MM.1S (cell line): ENCODE measurements around the gene PIR.

Experiments
- DNase-seq: peaks from one replicate; pipeline ENCODE4 v3.0.0-alpha.2; 2015
- H2AFZ ChIP-seq: fragments of 300-600 bp; sonication (generic); 2 replicates; pipeline ENCODE4 v1.6.0; 2016; ENCODE audit warnings: antibody characterized with exemption, low read length
- H3F3A ChIP-seq: fragments of 300-600 bp; sonication (generic); 2 replicates; pipeline ENCODE4 v1.6.1; 2016; ENCODE audit warnings: mild to moderate bottlenecking, antibody characterized with exemption, low read length, moderate library complexity, mixed read lengths; ENCODE audit not compliant: insufficient read depth
- H3K27ac ChIP-seq: fragments of 300-600 bp; sonication (generic); 2 replicates; pipeline ENCODE4 v1.5.1; 2016; ENCODE audit warnings: mild to moderate bottlenecking, low read length
- H3K27me3 ChIP-seq: fragments of 300-600 bp; sonication (generic); replicated peaks from 2 replicates; pipeline ENCODE4 v1.6.0; 2016; ENCODE audit warnings: low read length; ENCODE audit not compliant: insufficient read depth
- H3K36me3 ChIP-seq: fragments of 300-600 bp; sonication (generic); replicated peaks from 2 replicates; pipeline ENCODE4 v1.6.1; 2016; ENCODE audit warnings: mild to moderate bottlenecking, low read length, mixed read lengths; ENCODE audit not compliant: insufficient read depth
- H3K4me1 ChIP-seq: fragments of 300-600 bp; sonication (generic); 2 replicates; pipeline ENCODE4 v1.6.1; 2016; ENCODE audit warnings: low read length, mixed read lengths
- H3K4me2 ChIP-seq: fragments of 300-600 bp; sonication (generic); 2 replicates; pipeline ENCODE4 v1.6.0; 2016; ENCODE audit warnings: low read depth, low read length
- H3K4me3 ChIP-seq: fragments of 300-600 bp; sonication (generic); 2 replicates; pipeline ENCODE4 v1.5.1; 2016; ENCODE audit warnings: low read length, mixed read lengths
- H3K79me2 ChIP-seq: fragments of 300-600 bp; sonication (generic); 2 replicates; pipeline ENCODE4 v1.6.1; 2016; ENCODE audit warnings: mixed run types, low read length, mixed read lengths
- H3K9ac ChIP-seq: fragments of 300-600 bp; sonication (generic); 2 replicates; pipeline ENCODE4 v1.6.1; 2016; ENCODE audit warnings: low read length, mixed read lengths
- H3K9me2 ChIP-seq: fragments of 300-600 bp; sonication (generic); replicated peaks from 2 replicates; pipeline ENCODE4 v1.6.1; 2016; ENCODE audit warnings: mild to moderate bottlenecking, low read length, mixed read lengths; ENCODE audit not compliant: insufficient read depth
- H3K9me3 ChIP-seq: fragments of 300-600 bp; sonication (generic); replicated peaks from 2 replicates; pipeline ENCODE4 v1.6.1; 2016; ENCODE audit warnings: mild to moderate bottlenecking, low read length, mixed read lengths; ENCODE audit not compliant: insufficient read depth
- H4K20me1 ChIP-seq: fragments of 300-600 bp; sonication (generic); 2 replicates; pipeline ENCODE4 v1.6.1; 2016; ENCODE audit warnings: mild to moderate bottlenecking, low read length, moderate library complexity, mixed read lengths; ENCODE audit not compliant: insufficient read depth
- EZH2 ChIP-seq: fragments of 300-600 bp; sonication (generic); optimal IDR thresholded peaks from 2 replicates; pipeline ENCODE3; 2017; ENCODE audit warnings: low read depth, mild to moderate bottlenecking, antibody characterized with exemption, low read length, mixed read lengths
- EZH2phosphoT487 ChIP-seq: fragments of 300-600 bp; sonication (generic); IDR thresholded peaks from 2 replicates; pipeline ENCODE4 v1.6.1; 2018; ENCODE audit warnings: antibody characterized with exemption, low read length
- TF ChIP-seq, protein P1 (sequence below): fragments of 300-600 bp; sonication (generic); IDR thresholded peaks from 2 replicates; pipeline ENCODE4 v1.5.1; 2016; ENCODE audit warnings: antibody characterized with exemption, low read length, mixed read lengths

The PIR gene

DNA sequence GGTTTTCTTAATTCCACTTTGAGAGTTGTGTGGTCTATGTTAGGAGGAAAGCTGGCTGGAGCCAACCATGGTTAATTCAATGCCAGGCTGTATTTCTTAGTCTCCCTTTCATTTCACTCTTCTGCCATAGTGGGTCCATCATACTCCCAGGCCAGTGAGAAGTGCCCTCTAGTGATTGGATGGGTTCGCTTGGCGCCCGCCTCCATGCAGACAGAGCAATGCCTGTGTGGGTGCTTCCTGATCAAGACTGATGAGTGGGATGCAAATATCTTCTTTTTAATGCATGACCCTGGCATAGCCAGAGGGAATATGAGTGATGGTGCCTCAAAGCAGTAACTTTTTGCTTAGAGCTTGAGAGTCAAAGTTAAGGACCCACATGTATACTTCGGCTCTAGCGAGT, 13.9 kb upstream of the PIR start:
- TF ChIP-seq, protein P1, sequence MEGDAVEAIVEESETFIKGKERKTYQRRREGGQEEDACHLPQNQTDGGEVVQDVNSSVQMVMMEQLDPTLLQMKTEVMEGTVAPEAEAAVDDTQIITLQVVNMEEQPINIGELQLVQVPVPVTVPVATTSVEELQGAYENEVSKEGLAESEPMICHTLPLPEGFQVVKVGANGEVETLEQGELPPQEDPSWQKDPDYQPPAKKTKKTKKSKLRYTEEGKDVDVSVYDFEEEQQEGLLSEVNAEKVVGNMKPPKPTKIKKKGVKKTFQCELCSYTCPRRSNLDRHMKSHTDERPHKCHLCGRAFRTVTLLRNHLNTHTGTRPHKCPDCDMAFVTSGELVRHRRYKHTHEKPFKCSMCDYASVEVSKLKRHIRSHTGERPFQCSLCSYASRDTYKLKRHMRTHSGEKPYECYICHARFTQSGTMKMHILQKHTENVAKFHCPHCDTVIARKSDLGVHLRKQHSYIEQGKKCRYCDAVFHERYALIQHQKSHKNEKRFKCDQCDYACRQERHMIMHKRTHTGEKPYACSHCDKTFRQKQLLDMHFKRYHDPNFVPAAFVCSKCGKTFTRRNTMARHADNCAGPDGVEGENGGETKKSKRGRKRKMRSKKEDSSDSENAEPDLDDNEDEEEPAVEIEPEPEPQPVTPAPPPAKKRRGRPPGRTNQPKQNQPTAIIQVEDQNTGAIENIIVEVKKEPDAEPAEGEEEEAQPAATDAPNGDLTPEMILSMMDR: no peak
- TF ChIP-seq EZH2phosphoT487: no peak
- no peak for TF ChIP-seq EZH2
- Histone ChIP-seq H3K27me3 (no peaks in the 10 kb centered on the region), H3K9me3 (no peaks in the 10 kb centered on the region), H3K9ac (no peak overlapping the region), H3K79me2 (no peaks in the 10 kb centered on the region), H3K4me2 (no peak overlapping the region), H4K20me1 (no peaks in the 10 kb centered on the region), H2AFZ (no peak overlapping the region), H3K27ac (no peak overlapping the region), H3K9me2 (no peaks in the 10 kb centered on the region), H3K36me3 (no peaks in the 10 kb centered on the region), H3K4me1 (no peaks in the 10 kb centered on the region), H3K4me3 (no peak overlapping the region), H3F3A (no peaks in the 10 kb centered on the region)
- DNase-seq: no peak

DNA sequence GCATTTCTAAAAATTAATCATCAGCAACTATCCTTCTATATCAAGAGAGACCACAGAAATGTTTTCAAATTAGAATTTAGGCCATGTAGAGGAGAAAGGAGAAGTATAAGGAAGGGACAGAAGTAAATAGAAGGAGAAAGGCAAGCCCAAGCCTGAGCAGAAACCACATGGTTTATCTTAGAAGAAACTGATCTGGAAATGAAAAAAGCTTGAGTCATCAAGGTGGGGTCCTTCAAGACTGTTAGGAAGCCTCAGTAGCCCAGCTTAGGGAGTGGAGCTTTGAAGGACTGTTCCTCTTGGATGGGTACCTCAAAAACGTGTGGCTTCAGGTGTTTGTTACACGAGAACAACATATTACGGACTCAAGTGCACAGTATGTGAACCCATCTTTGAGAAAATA, 12.0 kb upstream of the PIR start:
- Histone ChIP-seq H3K27ac (no peak overlapping the region), H3K36me3 (no peaks in the 10 kb centered on the region), H2AFZ (no peak overlapping the region), H3K9me3 (no peaks in the 10 kb centered on the region), H3K9ac (no peak overlapping the region), H3K4me3 (no peak overlapping the region), H3F3A (no peaks in the 10 kb centered on the region), H3K27me3 (no peaks in the 10 kb centered on the region), H3K4me2 (no peak overlapping the region), H3K9me2 (no peaks in the 10 kb centered on the region), H3K4me1 (no peaks in the 10 kb centered on the region), H3K79me2 (no peaks in the 10 kb centered on the region), H4K20me1 (no peaks in the 10 kb centered on the region)
- DNase-seq: no peak
- TF ChIP-seq EZH2phosphoT487 (no peak), EZH2 (no peak)
- TF ChIP-seq, protein P1: no peak

- H3K4me1 ChIP-seq: no peaks in the 10 kb centered on the region
- no peak overlapping the region for H2AFZ ChIP-seq
- no peaks in the 10 kb centered on the region for H3K9me3 ChIP-seq
- no peaks in the 10 kb centered on the region for H3K27me3 ChIP-seq
- no peak overlapping the region for H3K4me3 ChIP-seq
- H3K36me3 ChIP-seq: no peaks in the 10 kb centered on the region
- H3K79me2 ChIP-seq: no peaks in the 10 kb centered on the region
- no peak overlapping the region for H3K27ac ChIP-seq
- TF ChIP-seq, protein P1: no peak
- TF ChIP-seq EZH2phosphoT487 (no peak), EZH2 (no peak)
- no peak overlapping the region for H3K9ac ChIP-seq
- H3F3A ChIP-seq: no peaks in the 10 kb centered on the region
- H4K20me1 ChIP-seq: no peaks in the 10 kb centered on the region
- H3K4me2 ChIP-seq: no peak overlapping the region
- H3K9me2 ChIP-seq: no peaks in the 10 kb centered on the region
- no peak for DNase-seq
Measured at GRCh38 chrX:15504661-15505060, 11.5 kb upstream of the PIR start.

DNA sequence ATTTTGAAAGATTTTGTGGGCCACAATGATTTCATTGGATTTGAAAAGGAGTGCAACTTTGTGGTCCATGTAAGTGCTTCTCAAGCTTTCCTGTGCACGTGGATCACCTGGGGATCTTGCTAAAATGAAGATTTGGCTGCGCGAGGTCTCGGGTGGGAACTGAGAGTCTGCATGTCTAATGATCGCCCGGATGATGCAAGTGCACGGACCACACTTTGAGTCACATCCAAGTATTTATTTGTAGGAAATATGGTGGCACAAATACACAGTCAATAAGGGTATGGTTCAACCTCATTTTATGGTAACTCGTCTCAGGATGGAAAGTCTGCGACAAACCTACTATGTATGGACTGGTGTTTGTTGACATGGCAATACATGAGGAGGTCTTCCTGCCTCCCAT, 8.4 kb upstream of the PIR start:
- Histone ChIP-seq H3K4me3 (no peak overlapping the region), H3K27ac (no peak overlapping the region), H3F3A (no peaks in the 10 kb centered on the region), H3K9me2 (no peaks in the 10 kb centered on the region), H3K79me2 (no peaks in the 10 kb centered on the region), H3K9ac (no peak overlapping the region), H4K20me1 (no peaks in the 10 kb centered on the region), H3K4me1 (no peaks in the 10 kb centered on the region), H3K4me2 (no peak overlapping the region), H2AFZ (no peak overlapping the region), H3K27me3 (no peaks in the 10 kb centered on the region), H3K9me3 (no peaks in the 10 kb centered on the region), H3K36me3 (no peaks in the 10 kb centered on the region)
- TF ChIP-seq EZH2phosphoT487 (no peak), EZH2 (no peak)
- TF ChIP-seq, protein P1: no peak
- DNase-seq: no peak
